Uterus (tissue), 2 donors: ENCODE results near the gene KCNN3.

Source experiments
- CTCF ChIP-seq, 4 experiments: fragments of 200-600 bp in 2 of 4; fragments of 450-650 bp in 2 of 4; sonication (generic) in 2 of 4; IDR thresholded peaks; one replicate each; pipeline ENCODE4 v1.5.1; 2016 to 2019; ENCODE audit warnings: antibody characterized with exemption in 4 of 4, mild to moderate bottlenecking in 2 of 4, moderate library complexity in 1 of 4
- POLR2A ChIP-seq, 2 donors: fragments of 450-650 bp; IDR thresholded peaks; one replicate each; pipeline ENCODE4 v1.6.1; 2016; ENCODE audit warnings: antibody characterized with exemption in 2 of 2, mild to moderate bottlenecking in 1 of 2, moderate library complexity in 1 of 2

GRCh38 chr1:154837672-154838171, 32.4 kb downstream of the KCNN3 start:
- TF ChIP-seq POLR2A (IDR thresholded peaks at IDR 0.05) = no peak
- TF ChIP-seq CTCF (IDR thresholded peaks at IDR 0.05) = no peak
